ENCODE results near the gene LMTK3. TPM values are rescaled to one million over a fixed set of nuclear protein-coding genes. Genes with fewer than 3 reads are reported as not detected.

The LMTK3 gene
- total and polyA plus RNA-seq, 2 experiments from 2014 or later: 1.3 to 3.7 TPM

DNA sequence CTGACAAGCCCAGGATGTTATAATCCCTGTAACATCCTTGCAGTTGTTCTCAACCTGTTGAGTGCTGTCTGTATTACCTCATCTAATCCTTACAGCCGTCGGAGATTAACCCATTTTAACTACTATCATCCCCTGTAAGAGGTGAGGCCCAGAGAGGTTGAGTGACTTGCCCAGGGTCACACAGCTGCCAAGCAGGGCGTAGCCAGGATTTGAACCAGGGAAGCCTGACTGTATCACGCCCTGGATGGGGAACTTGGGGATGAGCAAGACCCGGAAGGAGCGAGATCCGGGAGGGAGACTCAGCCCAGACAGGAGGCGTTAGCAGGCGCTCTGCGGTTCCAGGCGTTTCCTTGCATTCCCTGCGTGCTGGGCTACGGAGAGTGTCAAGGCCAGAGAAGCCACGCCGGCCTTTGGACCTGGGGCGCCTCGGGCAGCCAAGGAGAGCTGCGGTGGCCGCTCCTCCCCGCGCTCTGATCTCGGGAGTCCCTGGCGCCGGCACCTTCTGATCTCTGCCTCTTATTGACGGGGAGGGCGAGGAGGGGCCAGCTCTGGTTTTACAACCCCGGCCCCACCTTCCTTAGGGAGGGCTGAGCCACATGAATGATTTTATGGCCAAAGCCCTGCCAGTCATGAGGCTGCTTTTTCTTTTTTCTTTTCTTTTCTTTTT lies 46.5 kb upstream of the LMTK3 start:
- WGBS (ENCODE audit: low lambda C conversion rate, missing lambda C conversion rate): 24% methylated on average over 26 of the region's 27 CpGs
- Histone ChIP-seq H3K27ac (peak overlapping the region; percentile 78), H3K4me2 (peak overlapping the region; percentile 3)

GRCh38 chr19:48556825-48557224 lies 45.2 kb upstream of the LMTK3 start:
- H3K79me2 ChIP-seq: no peaks in the 10 kb centered on the region
- H3K4me1 ChIP-seq (ENCODE audit: insufficient read depth): peaks cover 18% of the 10 kb centered on the region
- no peak overlapping the region for H3K4me3 ChIP-seq
- no peaks in the 10 kb centered on the region for H3K9me3 ChIP-seq (ENCODE audit: low read depth)
- H2AFZ ChIP-seq: no peak overlapping the region
- H3K27ac ChIP-seq: peak overlapping the region; percentile 79
- no peaks in the 10 kb centered on the region for H3K9me2 ChIP-seq (replicated peaks; ENCODE audit: insufficient read depth)
- TF ChIP-seq EZH2phosphoT487 (IDR thresholded peaks at IDR 0.05; ENCODE audit: low read depth, severe bottlenecking, unreplicated experiment) (no peak), EZH2 (IDR thresholded peaks at IDR 0.05; ENCODE audit: borderline replicate concordance) (no peak)
- TF ChIP-seq, protein P1, sequence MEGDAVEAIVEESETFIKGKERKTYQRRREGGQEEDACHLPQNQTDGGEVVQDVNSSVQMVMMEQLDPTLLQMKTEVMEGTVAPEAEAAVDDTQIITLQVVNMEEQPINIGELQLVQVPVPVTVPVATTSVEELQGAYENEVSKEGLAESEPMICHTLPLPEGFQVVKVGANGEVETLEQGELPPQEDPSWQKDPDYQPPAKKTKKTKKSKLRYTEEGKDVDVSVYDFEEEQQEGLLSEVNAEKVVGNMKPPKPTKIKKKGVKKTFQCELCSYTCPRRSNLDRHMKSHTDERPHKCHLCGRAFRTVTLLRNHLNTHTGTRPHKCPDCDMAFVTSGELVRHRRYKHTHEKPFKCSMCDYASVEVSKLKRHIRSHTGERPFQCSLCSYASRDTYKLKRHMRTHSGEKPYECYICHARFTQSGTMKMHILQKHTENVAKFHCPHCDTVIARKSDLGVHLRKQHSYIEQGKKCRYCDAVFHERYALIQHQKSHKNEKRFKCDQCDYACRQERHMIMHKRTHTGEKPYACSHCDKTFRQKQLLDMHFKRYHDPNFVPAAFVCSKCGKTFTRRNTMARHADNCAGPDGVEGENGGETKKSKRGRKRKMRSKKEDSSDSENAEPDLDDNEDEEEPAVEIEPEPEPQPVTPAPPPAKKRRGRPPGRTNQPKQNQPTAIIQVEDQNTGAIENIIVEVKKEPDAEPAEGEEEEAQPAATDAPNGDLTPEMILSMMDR (IDR thresholded peaks at IDR 0.05; ENCODE audit: poor library complexity): no peak
- no peaks in the 10 kb centered on the region for H3K27me3 ChIP-seq
- DNase-seq (ENCODE audit: low spot score): no peak
- no peak overlapping the region for H3K4me2 ChIP-seq
- WGBS (ENCODE audit: low lambda C conversion rate, missing lambda C conversion rate): 94% methylated on average over 5 of the region's 5 CpGs
- no peaks in the 10 kb centered on the region for H3K36me3 ChIP-seq (replicated peaks; ENCODE audit: insufficient read depth, low read depth)
- no peaks in the 10 kb centered on the region for H4K20me1 ChIP-seq (ENCODE audit: insufficient read depth, poor library complexity, severe bottlenecking)

More for the DNA sequence above, 46.5 kb upstream of the LMTK3 start:
- H3K9me2 ChIP-seq (replicated peaks; ENCODE audit: insufficient read depth): no peaks in the 10 kb centered on the region
- peaks cover 21% of the 10 kb centered on the region for H3K4me1 ChIP-seq (ENCODE audit: insufficient read depth)
- DNase-seq (ENCODE audit: low spot score): peak; percentile 93
- no peaks in the 10 kb centered on the region for H3K36me3 ChIP-seq (replicated peaks; ENCODE audit: insufficient read depth, low read depth)
- no peak overlapping the region for H3K4me3 ChIP-seq
- no peak overlapping the region for H2AFZ ChIP-seq
- no peaks in the 10 kb centered on the region for H3K9me3 ChIP-seq (ENCODE audit: low read depth)
- no peaks in the 10 kb centered on the region for H3K27me3 ChIP-seq
- no peaks in the 10 kb centered on the region for H4K20me1 ChIP-seq (ENCODE audit: insufficient read depth, poor library complexity, severe bottlenecking)
- no peaks in the 10 kb centered on the region for H3K79me2 ChIP-seq
- TF ChIP-seq, protein P1 (IDR thresholded peaks at IDR 0.05; ENCODE audit: poor library complexity): no peak
- TF ChIP-seq EZH2phosphoT487 (IDR thresholded peaks at IDR 0.05; ENCODE audit: low read depth, severe bottlenecking, unreplicated experiment) (no peak), EZH2 (IDR thresholded peaks at IDR 0.05; ENCODE audit: borderline replicate concordance) (no peak)

DNA sequence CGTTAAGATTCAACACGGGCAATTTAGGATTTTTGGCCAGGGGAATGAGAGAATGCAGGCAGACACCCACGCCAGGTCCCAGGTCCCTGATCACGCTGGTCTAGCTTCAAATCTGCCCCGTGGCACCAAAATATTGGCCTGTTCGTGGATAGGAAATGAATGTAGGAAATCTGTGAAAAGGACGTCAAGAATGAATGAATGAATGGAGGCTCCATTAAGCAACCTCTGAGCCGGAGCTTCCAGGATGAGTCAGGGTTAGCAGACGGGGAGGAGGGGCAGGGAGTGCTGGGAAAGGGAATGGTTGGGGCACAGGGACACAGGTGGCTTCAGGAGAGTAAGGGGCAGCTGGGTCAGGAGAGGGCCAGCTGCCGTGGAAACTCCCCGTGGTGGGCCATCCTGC lies 44.5 kb upstream of the LMTK3 start:
- Histone ChIP-seq H3K36me3 (replicated peaks; ENCODE audit: insufficient read depth, low read depth) (no peaks in the 10 kb centered on the region), H3K27me3 (no peaks in the 10 kb centered on the region), H3K27ac (peak overlapping the region; percentile 79), H2AFZ (no peak overlapping the region), H3K4me3 (no peak overlapping the region), H3K9me2 (replicated peaks; ENCODE audit: insufficient read depth) (no peaks in the 10 kb centered on the region), H4K20me1 (ENCODE audit: insufficient read depth, poor library complexity, severe bottlenecking) (no peaks in the 10 kb centered on the region), H3K79me2 (no peaks in the 10 kb centered on the region), H3K4me2 (no peak overlapping the region), H3K4me1 (ENCODE audit: insufficient read depth) (peaks cover 18% of the 10 kb centered on the region), H3K9me3 (ENCODE audit: low read depth) (no peaks in the 10 kb centered on the region)
- peak; percentile 82 for DNase-seq (ENCODE audit: low spot score)
- WGBS (ENCODE audit: low lambda C conversion rate, missing lambda C conversion rate): 50% methylated on average over 11 of the region's 11 CpGs
- TF ChIP-seq, protein P1 (IDR thresholded peaks at IDR 0.05; ENCODE audit: poor library complexity): no peak
- TF ChIP-seq EZH2 (IDR thresholded peaks at IDR 0.05; ENCODE audit: borderline replicate concordance) (no peak), EZH2phosphoT487 (IDR thresholded peaks at IDR 0.05; ENCODE audit: low read depth, severe bottlenecking, unreplicated experiment) (no peak)

Data from hepatocyte (in vitro differentiated cells).